ENCODE results near the gene ACSL6.

The ACSL6 gene

GRCh38 chr5:132049559-132049958, 38.1 kb upstream of the ACSL6 start:
- no peak for DNase-seq (ENCODE audit: low spot score)

GRCh38 chr5:132049093-132049492, 37.6 kb upstream of the ACSL6 start:
- DNase-seq (ENCODE audit: low spot score), result no peak

GRCh38 chr5:132046880-132047299, 35.4 kb upstream of the ACSL6 start:
- no peak for DNase-seq (ENCODE audit: low spot score)

- DNase-seq (ENCODE audit: low spot score), result no peak
Measured at GRCh38 chr5:132044207-132044606, 32.7 kb upstream of the ACSL6 start.

- DNase-seq (ENCODE audit: low spot score), result no peak
Measured at GRCh38 chr5:132037353-132037752, 25.9 kb upstream of the ACSL6 start.

GRCh38 chr5:132033122-132033521, 21.7 kb upstream of the ACSL6 start:
- no peak for DNase-seq (ENCODE audit: low spot score)

- no peak for DNase-seq (ENCODE audit: low spot score)
Measured at GRCh38 chr5:132032196-132032595, 20.7 kb upstream of the ACSL6 start.

GRCh38 chr5:132030610-132031009, 19.2 kb upstream of the ACSL6 start:
- DNase-seq (ENCODE audit: low spot score), result no peak

GRCh38 chr5:132029609-132030330, 18.3 kb upstream of the ACSL6 start:
- DNase-seq (ENCODE audit: low spot score), result no peak

GRCh38 chr5:132027027-132027426, 15.6 kb upstream of the ACSL6 start:
- DNase-seq (ENCODE audit: low spot score), result no peak

GRCh38 chr5:132026516-132027008, 15.1 kb upstream of the ACSL6 start:
- no peak for DNase-seq (ENCODE audit: low spot score)

- no peak for DNase-seq (ENCODE audit: low spot score)
Measured at GRCh38 chr5:132025403-132025971, 14.0 kb upstream of the ACSL6 start.

- DNase-seq (ENCODE audit: low spot score), result no peak
Measured at GRCh38 chr5:132024789-132025402, 13.4 kb upstream of the ACSL6 start.

- DNase-seq (ENCODE audit: low spot score), result no peak
Measured at GRCh38 chr5:132024117-132024435, 12.6 kb upstream of the ACSL6 start.

- no peak for DNase-seq (ENCODE audit: low spot score)
Measured at GRCh38 chr5:132023258-132024116, 12.0 kb upstream of the ACSL6 start.

- no peak for DNase-seq (ENCODE audit: low spot score)
Measured at GRCh38 chr5:132022737-132023136, 11.3 kb upstream of the ACSL6 start.

- DNase-seq (ENCODE audit: low spot score), result no peak
Measured at GRCh38 chr5:132021654-132022053, 10.2 kb upstream of the ACSL6 start.

GRCh38 chr5:132020568-132021339, 9.3 kb upstream of the ACSL6 start:
- DNase-seq (ENCODE audit: low spot score), result no peak

GRCh38 chr5:132019857-132020555, 8.5 kb upstream of the ACSL6 start:
- DNase-seq (ENCODE audit: low spot score), result no peak

- DNase-seq (ENCODE audit: low spot score), result no peak
Measured at GRCh38 chr5:132019337-132019736, 7.9 kb upstream of the ACSL6 start.

All from SK-N-DZ (cell line).